ENCODE measurements around the gene TOGARAM2. TPM values are rescaled to one million over a fixed set of nuclear protein-coding genes. Genes with fewer than 3 reads are reported as not detected.

TOGARAM2 gene
- total and polyA plus RNA-seq, 2 of the 13 experiments (the other 11 are each of a cell fraction or from before 2014, with no cell fraction given), result under 0.01 to 0.05 TPM

GRCh38 chr2:29060441-29060840 lies 79.3 kb downstream of the TOGARAM2 start:
- TF ChIP-seq AGO2 (optimal IDR thresholded peaks at IDR 0.05; ENCODE audit: low read depth, low read length) (no peak), DNMT3B (CRISPR knock-in tag; conservative IDR thresholded peaks at IDR 0.05) (no peak), ZNF713 (CRISPR knock-in tag; IDR thresholded peaks at IDR 0.05) (no peak), HMGXB3 (CRISPR knock-in tag; IDR thresholded peaks at IDR 0.05; ENCODE audit: borderline replicate concordance) (no peak), NFIC (IDR thresholded peaks at IDR 0.05; ENCODE audit: low read length) (no peak), ZBTB49 (CRISPR knock-in tag; IDR thresholded peaks at IDR 0.05; ENCODE audit: borderline replicate concordance) (no peak), ZNF776 (CRISPR knock-in tag; IDR thresholded peaks at IDR 0.05) (no peak)
- H3K27ac ChIP-seq (ENCODE audit: extremely low read length, insufficient read depth, low read length), result no peak overlapping the region
- no peaks in the 10 kb centered on the region for H3K79me2 ChIP-seq (ENCODE audit: insufficient read depth, low read length)
- H2AFZ ChIP-seq (ENCODE audit: low read length), result no peak overlapping the region
- H3K9me3 ChIP-seq (ENCODE audit: low read length), result no peaks in the 10 kb centered on the region
- DNase-seq (ENCODE audit: low spot score), result no peak
- no TSS peak for BruUV-seq (replicated peaks)
- ChIA-PET CTCF (ENCODE audit: low intra/inter-chr PET ratio, low total read pairs) (no interaction called here), POLR2A (no interaction called here)
- no peak overlapping the region for H3K4me3 ChIP-seq (replicated peaks in 1 of 3; ENCODE audit: insufficient read depth in 1 of 3, low read depth in 2 of 3, low read length in 3 of 3)
- intact Hi-C loops (cut with micrococcal nuclease; ENCODE audit: unreplicated experiment), result no loop called here
- H4K20me1 ChIP-seq (ENCODE audit: insufficient read depth, low read length), result no peaks in the 10 kb centered on the region
- ATAC-seq, result no peak
- H3K27me3 ChIP-seq (ENCODE audit: control insufficient read depth in 1 of 2, insufficient read depth in 2 of 2, low read length in 2 of 2), result peaks cover 2 to 63% of the 10 kb centered on the region in 2 experiments; a peak in 3 of 5 replicates
- no peak overlapping the region for H3K9ac ChIP-seq (ENCODE audit: insufficient read depth, low read depth, low read length)
- no peaks in the 10 kb centered on the region for H3K4me1 ChIP-seq (ENCODE audit: insufficient read depth, low read length)
- 28% methylated on average over 9 of the region's 9 CpGs for WGBS (ENCODE audit: low lambda C conversion rate)
- no peaks in the 10 kb centered on the region for H3K36me3 ChIP-seq (replicated peaks in 1 of 2; ENCODE audit: control insufficient read depth in 1 of 2, insufficient read depth in 2 of 2, low read length in 2 of 2)
- FAIRE-seq, result no peak
- H3K4me2 ChIP-seq (ENCODE audit: low read depth, low read length), result no peak overlapping the region
- in situ Hi-C loops (cut with HindIII; ENCODE audit: extremely low pct_ligation_motif_present, low pct_unique_long_range_greater_than_20kb), result no loop called here

All from HepG2 (cell line).